COLO829 (cell line): ENCODE results near the gene TAP1.

Source experiments
- DNase-seq: peaks from one replicate; pipeline ENCODE4 v3.0.0; 2012; ENCODE audit warnings: low spot score

The TAP1 gene

DNA sequence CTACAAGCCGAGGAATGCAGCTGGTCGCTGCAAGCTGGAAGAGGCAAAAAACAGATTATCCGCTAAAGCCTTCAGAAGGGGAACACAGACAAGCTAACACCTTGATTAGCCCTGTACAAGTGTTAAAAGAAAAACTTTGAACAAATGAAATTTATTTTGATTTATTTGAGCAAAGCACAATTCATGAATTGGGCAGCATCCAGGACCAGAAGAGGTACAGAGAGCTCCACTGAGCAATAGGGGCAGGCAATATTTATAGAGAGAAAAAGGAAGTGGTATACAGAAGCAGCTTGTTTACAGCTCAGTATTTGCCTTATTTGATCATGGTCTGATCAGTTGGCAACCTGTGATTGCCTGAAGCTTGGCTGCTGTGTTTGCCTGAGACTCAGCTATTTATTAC lies 54.3 kb downstream of the TAP1 start:
- no peak for DNase-seq

DNA sequence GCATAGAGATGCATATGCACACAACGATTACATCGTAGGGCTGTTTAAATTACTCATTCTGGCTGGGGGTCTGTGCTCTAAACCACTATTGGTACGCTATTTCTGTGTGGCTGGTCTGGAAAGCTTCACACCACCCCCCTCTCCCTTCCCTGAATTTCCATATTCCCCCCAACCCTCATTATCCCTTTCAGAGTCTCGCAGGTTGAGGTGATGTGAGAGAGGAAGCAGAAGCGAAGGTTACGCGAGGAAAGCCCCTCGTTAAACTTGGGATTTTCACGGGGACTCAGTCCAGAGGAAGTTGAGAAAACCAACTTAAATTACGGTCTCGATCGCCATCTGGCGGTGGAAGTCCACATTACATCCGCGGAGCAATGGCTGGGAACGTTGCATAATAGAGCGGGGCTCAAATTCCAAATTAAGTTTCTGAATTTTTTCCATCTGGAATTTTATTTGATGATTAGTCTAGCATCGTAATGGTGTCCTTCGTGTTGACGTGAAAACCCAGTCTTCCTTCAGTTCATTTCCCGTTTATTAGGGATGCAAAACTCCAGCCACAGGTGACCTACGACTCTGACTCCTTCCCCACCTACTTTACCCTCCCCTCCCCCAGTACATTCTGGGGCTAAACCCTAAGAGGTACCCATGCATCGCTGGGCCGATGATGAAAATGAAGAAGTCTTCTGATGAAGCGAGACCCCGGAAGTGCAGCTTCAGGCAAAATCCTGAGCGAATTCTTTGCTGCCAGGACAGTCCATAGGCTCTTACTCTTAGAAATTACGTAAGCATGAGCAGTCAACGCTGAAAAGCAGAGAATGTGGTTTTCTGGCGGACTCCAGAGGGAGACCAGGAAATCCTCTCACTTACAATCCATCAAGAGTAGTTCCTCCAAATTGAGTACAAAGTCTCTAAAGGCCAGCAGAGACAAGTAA lies 56.4 kb downstream of the TAP1 start:
- DNase-seq: peak; percentile 61
